MG63 (cell line): Measurements from ENCODE around the gene TCF4. TPM values are rescaled to one million over a fixed set of nuclear protein-coding genes. Genes with fewer than 3 reads are reported as not detected.

Source experiments
- DNase-seq: peaks from one replicate; pipeline ENCODE4 v3.0.0-alpha.2; 2020
- H3K27me3 ChIP-seq: fragments of 250-450 bp; sonication (Bioruptor Pico); 2 replicates; pipeline ENCODE4 v1.5.1; 2020; ENCODE audit warnings: mild to moderate bottlenecking, moderate library complexity
- H3K36me3 ChIP-seq: fragments of 250-450 bp; sonication (Bioruptor Pico); 2 replicates; pipeline ENCODE4 v1.5.1; 2020; ENCODE audit warnings: mild to moderate bottlenecking, moderate library complexity
- H3K4me3 ChIP-seq: fragments of 250-450 bp; sonication (Bioruptor Pico); 2 replicates; pipeline ENCODE4 v1.5.1; 2020; ENCODE audit warnings: mild to moderate bottlenecking, moderate library complexity
- H3K9me3 ChIP-seq: fragments of 250-450 bp; sonication (Bioruptor Pico); 2 replicates; pipeline ENCODE4 v1.5.1; 2020; ENCODE audit warnings: mild to moderate bottlenecking, moderate library complexity
- total RNA-seq: library from RNA; depleted of rRNA; stranded (reverse); fragments of >200 nt; shearing (Covaris generic); gene quantifications from 2 replicates; pipeline ENCODE4 v1.2.3, GENCODE V29; 2014; ENCODE audit warnings: low replicate concordance

The TCF4 gene
- total RNA-seq, 1 experiment from 2014 or later: 20.3 TPM

DNA sequence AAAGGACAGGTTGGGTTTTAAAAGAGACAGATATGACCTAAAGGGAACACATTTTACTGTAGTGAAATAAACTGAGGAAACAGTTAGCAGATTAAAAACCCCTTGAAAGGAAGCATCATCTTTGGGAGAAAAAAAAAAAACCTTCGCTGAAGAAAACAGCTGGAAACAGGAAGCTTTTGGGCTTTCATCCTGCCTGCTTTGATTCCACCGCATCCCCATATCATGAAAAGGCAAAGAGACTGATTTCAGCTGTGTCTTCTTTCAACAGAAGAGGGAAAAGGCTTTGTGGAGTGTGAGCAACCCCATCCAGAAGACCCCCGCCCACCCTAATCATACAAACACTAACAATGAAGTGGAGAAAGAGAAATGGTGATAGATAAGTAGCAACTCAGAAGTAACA, 86.4 kb downstream of the TCF4 start:
- DNase-seq: no peak
- Histone ChIP-seq H3K4me3 (no peak overlapping the region), H3K27me3 (no peaks in the 10 kb centered on the region), H3K36me3 (no peaks in the 10 kb centered on the region), H3K9me3 (no peaks in the 10 kb centered on the region)

- DNase-seq: no peak
- no peaks in the 10 kb centered on the region for H3K9me3 ChIP-seq
- no peaks in the 10 kb centered on the region for H3K27me3 ChIP-seq
- peak overlapping the region; percentile 5; the same call in 1 of the 2 replicates for H3K4me3 ChIP-seq
- H3K36me3 ChIP-seq: no peaks in the 10 kb centered on the region
Measured at GRCh38 chr18:55500316-55501086, 87.5 kb downstream of the TCF4 start.

DNA sequence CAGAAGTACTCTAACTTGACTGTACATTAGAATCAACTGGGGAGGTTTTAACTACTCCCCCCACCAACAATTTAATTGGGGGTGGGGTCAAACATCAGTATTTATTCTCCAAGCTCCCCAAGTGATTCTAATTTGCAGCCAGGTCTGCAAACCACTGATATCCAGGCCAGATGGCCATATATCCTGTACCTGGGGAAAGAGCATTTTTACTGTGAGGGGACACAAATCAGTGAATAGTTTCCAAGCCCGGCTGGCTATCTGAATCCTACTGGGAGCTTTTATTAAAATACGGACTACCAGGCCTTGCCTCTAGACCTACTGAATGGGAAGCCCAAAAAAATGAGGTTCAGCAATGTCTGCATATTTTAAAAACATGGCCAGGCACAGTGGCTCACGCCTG, 88.5 kb downstream of the TCF4 start:
- H3K4me3 ChIP-seq: no peak overlapping the region
- DNase-seq: no peak
- no peaks in the 10 kb centered on the region for H3K9me3 ChIP-seq
- H3K27me3 ChIP-seq: no peaks in the 10 kb centered on the region
- no peaks in the 10 kb centered on the region for H3K36me3 ChIP-seq

DNA sequence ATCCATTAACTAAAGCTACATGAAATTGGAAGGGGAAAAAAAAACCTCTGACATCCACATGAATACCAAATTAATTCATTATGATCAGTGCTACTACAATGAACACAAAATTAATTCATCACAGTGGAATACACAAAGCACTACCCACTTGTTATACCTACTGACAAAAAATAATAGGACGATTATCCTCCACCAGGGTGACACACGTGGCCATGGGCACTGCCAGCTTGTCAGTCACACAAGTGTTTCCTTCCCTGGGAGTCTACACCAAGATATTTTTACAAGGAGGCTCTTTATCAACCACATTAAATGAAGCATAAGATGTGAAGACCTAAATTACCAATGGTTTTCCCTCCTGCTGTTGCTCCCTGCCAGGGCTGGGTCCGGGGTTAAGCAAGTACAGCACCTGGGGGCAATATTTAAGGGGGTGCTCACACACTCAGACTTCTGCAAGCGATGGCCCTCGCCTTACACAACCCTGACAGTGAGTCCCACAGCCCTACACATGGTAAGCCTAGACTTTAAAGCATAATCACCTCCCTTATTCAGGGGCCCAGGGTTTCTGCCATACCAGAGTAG, 90.1 kb downstream of the TCF4 start:
- no peak for DNase-seq
- Histone ChIP-seq H3K27me3 (no peaks in the 10 kb centered on the region), H3K36me3 (no peaks in the 10 kb centered on the region), H3K9me3 (no peaks in the 10 kb centered on the region), H3K4me3 (no peak overlapping the region)

- DNase-seq: no peak
- Histone ChIP-seq H3K27me3 (no peaks in the 10 kb centered on the region), H3K4me3 (no peak overlapping the region), H3K36me3 (no peaks in the 10 kb centered on the region), H3K9me3 (no peaks in the 10 kb centered on the region)
Measured at GRCh38 chr18:55494899-55495298, 93.1 kb downstream of the TCF4 start.

DNA sequence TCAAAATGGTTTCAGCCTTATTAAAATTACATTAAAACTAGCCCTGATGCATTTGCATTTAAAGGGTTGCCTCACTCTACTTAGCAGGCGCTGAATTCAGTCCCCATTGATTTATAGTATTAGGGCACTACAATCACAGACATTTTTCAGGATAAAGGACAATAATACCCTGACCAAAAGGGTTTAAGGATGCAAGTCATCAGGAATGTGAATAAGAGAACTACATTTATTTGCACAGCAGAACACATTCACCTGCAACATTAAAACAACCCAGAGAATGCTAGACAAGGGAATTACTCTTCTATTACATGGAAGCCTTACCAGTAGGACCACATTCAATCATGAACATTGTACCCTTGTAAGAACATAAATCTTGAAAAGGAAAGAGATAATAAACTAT, 93.6 kb downstream of the TCF4 start:
- Histone ChIP-seq H3K27me3 (no peaks in the 10 kb centered on the region), H3K4me3 (no peak overlapping the region), H3K9me3 (no peaks in the 10 kb centered on the region), H3K36me3 (no peaks in the 10 kb centered on the region)
- DNase-seq: no peak

DNA sequence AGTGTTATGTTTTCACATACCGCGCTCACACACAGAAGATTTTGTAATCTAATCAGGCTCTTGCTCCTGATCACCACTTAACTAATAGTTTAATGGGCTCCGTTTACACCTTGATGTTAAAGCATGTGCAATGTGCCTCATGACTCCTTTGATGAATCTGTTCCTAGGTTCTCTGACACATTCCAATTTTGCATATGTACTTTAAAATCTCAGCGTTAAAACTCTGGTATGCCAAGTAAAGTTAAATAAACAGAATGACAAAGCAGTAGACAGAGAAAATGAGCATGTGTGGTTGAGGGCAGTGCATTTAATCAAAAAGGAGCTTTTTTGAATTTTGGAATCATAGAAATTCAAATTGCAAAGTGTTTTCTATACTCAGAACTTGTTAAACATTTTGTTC, 96.4 kb downstream of the TCF4 start:
- no peak for DNase-seq

DNA sequence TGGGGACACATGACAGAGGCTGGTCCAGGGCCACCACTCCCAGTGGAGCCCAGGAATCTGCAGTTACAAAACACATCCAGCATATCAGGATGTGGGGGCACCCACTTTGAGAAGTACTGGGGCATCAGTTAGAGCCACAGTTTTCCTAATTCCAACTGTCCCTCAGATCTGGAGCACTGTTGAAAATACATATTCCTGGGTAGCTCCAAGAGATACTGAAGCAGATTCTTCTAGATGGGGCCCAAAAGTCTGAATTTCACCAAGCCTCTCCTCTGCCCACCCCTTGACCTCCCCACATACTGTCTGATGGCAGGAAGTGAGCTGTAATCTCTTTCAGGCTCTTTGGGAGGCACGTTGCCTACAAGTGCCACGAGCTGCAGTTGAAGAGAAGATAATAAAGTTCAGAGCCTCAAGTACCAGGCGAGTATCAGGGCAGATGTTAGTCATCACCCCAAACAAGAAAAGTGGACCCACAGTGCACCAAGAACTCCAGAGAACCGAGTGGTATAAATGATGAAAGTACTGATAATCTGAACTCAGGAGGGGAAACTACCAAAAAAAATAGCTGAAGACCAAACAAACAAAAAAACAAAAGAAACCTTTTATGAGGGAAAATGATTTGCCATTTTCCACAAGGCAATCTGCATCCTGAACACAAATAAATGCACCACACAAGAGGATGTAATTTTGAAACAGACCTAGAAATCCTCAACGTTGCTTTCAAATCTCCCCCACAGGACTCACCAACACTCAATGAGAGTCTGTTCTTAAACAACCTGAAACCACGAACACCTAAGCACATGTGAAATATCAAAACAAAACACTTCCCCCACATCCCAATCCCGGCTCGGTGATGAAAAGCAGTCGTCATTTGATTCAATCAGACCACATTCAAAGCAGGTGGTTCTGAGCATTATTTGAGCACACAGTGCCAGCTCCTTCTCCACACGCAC, 98.7 kb downstream of the TCF4 start:
- Histone ChIP-seq H3K9me3 (no peaks in the 10 kb centered on the region), H3K4me3 (no peak overlapping the region), H3K27me3 (no peaks in the 10 kb centered on the region), H3K36me3 (no peaks in the 10 kb centered on the region)
- DNase-seq: no peak

More for the DNA sequence above, 96.4 kb downstream of the TCF4 start:
- Histone ChIP-seq H3K27me3 (no peaks in the 10 kb centered on the region), H3K4me3 (no peak overlapping the region), H3K9me3 (no peaks in the 10 kb centered on the region), H3K36me3 (no peaks in the 10 kb centered on the region)

DNA sequence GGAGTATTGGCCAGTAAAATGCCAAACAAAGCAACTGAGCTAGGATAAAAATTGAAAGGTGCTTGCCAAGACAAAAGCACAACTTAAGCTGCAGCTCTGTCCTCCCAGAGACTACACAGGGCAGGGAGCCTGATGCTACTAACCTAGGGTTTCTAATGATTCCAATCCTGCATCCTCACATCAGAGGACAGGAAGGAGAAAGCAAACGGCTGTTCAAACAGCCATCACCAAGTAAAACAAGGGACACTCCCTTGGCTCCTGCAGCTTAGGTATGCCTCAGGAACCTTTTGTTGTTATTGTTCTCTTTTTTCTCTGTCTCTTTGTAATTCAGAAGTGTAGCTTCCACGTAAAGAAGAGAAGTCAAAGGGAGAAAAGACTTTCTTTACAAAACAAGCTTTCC, 99.5 kb downstream of the TCF4 start:
- H3K36me3 ChIP-seq: no peaks in the 10 kb centered on the region
- DNase-seq: no peak
- H3K4me3 ChIP-seq: no peak overlapping the region
- no peaks in the 10 kb centered on the region for H3K27me3 ChIP-seq
- H3K9me3 ChIP-seq: no peaks in the 10 kb centered on the region

- Histone ChIP-seq H3K27me3 (no peaks in the 10 kb centered on the region), H3K36me3 (no peaks in the 10 kb centered on the region), H3K4me3 (no peak overlapping the region), H3K9me3 (no peaks in the 10 kb centered on the region)
- no peak for DNase-seq
Measured at GRCh38 chr18:55487997-55488396, 100.0 kb downstream of the TCF4 start.

DNA sequence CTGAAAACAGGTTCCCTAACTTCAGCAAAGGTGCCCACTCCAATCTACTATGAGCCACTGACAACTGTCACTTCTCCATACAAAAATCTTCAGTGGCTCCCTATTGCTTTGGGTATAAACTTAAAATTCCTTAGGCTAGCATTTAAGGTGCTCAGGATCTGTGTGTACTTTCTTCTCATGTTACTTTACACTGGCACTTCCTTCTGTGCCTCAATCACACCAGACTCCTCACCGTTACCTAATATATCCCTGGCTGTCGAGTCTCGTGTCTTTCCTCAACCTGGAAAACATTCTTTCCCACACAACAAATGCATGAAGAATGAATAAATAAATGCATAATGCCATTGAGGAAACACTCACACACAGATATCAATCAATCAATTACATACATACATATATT, 101.1 kb downstream of the TCF4 start:
- Histone ChIP-seq H3K4me3 (no peak overlapping the region), H3K36me3 (no peaks in the 10 kb centered on the region), H3K9me3 (no peaks in the 10 kb centered on the region), H3K27me3 (no peaks in the 10 kb centered on the region)
- DNase-seq: no peak

- DNase-seq: no peak
- no peaks in the 10 kb centered on the region for H3K36me3 ChIP-seq
- no peaks in the 10 kb centered on the region for H3K9me3 ChIP-seq
- H3K27me3 ChIP-seq: no peaks in the 10 kb centered on the region
- H3K4me3 ChIP-seq: no peak overlapping the region
Measured at GRCh38 chr18:55485666-55486065, 102.3 kb downstream of the TCF4 start.

DNA sequence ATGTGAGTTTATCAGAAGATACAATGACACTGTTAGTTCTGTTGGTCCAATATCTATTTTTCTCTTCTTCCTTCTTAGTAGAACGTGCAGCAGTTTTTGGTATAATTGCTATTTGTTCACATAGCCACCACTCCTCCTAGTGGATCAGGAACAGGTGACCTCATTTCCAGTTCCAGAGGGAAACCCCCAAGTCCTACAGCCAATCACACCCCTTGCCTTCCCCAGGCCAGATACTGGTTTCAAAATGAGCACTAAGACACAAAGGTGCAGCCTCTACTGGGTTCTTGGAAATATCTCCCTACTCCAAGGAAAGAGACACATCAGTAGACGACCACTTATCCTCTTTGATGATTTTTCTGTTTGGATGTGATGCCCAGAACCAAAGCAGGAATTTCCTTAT, 103.2 kb downstream of the TCF4 start:
- DNase-seq: no peak
- H3K27me3 ChIP-seq: no peaks in the 10 kb centered on the region
- no peaks in the 10 kb centered on the region for H3K9me3 ChIP-seq
- H3K4me3 ChIP-seq: no peak overlapping the region
- H3K36me3 ChIP-seq: no peaks in the 10 kb centered on the region

DNA sequence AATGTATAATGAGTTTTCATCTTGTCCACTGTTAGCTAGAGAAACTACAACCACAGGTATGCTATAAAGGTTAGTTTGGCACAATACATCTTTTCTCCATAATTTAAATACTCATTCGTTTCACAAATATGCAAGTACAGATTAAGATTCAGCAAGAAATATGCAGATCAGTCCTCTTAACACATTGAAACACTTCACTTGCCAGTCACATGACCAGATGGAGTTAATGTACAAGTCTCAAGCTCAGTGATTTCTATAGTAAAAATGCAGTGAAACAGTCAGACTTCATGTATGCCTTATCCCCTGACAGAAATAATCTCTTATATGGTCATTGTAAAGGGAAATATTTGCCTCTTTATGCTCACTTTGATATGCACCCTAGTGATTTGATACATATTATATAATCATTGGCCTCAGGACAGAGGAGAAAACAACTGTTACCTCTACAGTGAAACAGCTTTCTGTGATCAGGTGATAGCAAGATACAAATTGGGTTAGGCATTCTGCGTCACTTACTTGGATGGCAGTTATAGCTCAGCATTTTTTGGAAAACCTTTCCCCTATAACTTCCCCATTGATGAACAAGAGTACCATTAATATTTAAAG, 104.6 kb downstream of the TCF4 start:
- DNase-seq: no peak
- H3K27me3 ChIP-seq: no peaks in the 10 kb centered on the region
- no peaks in the 10 kb centered on the region for H3K9me3 ChIP-seq
- H3K36me3 ChIP-seq: no peaks in the 10 kb centered on the region
- H3K4me3 ChIP-seq: no peak overlapping the region

DNA sequence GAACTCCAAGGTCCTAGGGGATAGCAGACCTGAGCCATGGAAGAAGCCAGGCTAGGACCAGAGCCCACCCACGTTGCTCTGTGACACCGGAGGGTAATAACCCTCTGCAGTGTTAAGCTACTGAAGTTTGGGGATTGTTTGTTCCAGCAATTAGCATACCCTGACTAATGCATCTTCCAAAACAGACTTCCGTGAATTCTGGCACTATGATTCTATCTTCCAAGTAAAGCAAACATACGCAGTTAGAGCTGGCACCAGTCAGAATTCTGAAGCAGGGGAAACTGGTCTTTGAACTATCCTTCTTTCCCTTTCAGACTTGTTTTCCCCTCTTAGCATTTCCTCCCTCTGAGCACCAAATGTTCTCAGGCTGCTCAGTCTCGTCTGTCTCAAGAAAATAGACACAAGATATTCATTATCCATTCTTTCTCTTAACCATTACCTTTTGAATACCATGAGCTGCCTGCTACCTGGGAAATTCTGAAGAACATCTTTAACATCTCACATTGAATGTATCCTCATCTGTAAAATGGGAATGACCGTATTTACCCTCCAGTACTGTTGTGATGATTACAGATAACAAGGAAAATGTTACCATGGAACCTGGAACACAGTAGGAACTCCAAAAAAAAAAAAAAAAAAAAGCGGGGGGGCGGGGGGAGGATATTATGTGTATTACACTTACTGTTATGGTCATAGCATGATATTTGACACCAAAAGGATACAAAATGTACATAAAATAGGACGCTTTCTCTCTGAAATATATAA, 108.2 kb downstream of the TCF4 start:
- no peak overlapping the region for H3K4me3 ChIP-seq
- no peaks in the 10 kb centered on the region for H3K27me3 ChIP-seq
- no peak for DNase-seq
- H3K36me3 ChIP-seq: no peaks in the 10 kb centered on the region
- no peaks in the 10 kb centered on the region for H3K9me3 ChIP-seq

- DNase-seq: no peak
- Histone ChIP-seq H3K36me3 (no peaks in the 10 kb centered on the region), H3K9me3 (no peaks in the 10 kb centered on the region), H3K4me3 (peak overlapping the region; percentile 55), H3K27me3 (no peaks in the 10 kb centered on the region)
Measured at GRCh38 chr18:55477860-55478581, 110.0 kb downstream of the TCF4 start.
